NCI-H1092 (cell line): ENCODE data around the gene ARL11.

ENCODE experiments used
- DNase-seq: peaks from one replicate; lab custom pipeline; 2025; lab: John Stamatoyannopoulos, UW

Gene ARL11

DNA sequence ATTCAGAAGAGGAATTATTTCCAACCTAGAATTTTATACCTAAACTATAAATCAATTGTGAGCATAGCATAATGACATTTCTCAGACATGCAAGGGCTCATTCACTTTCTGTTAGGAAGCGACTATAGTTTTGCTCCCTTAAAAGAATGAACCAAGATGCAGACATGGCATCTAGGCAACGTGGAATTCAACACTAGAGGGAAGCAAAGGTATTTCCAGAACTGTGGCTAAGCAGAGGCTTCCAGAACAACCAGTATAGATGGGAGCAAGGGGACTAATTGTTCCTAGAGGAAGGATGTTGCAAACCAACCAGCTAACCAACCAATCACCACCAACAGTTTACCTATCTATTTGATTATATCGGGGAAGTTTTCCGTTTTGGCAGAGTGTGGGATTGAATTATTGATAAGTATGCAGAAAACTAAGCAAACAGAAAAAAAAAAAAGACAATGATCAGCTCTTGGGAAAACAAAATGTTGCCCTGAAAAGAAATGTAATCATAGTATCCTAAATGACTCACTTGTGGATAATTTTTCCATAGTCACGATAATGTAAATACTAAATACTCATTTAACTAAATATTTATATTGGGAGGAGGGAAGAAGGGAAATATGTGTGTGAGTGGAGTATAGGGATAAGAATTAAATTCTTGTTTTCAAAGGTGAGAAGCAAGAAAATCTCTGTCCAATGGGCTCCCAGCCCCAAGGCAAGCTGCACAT lies 21.1 kb downstream of the ARL11 start:
- DNase-seq: no peak

DNA sequence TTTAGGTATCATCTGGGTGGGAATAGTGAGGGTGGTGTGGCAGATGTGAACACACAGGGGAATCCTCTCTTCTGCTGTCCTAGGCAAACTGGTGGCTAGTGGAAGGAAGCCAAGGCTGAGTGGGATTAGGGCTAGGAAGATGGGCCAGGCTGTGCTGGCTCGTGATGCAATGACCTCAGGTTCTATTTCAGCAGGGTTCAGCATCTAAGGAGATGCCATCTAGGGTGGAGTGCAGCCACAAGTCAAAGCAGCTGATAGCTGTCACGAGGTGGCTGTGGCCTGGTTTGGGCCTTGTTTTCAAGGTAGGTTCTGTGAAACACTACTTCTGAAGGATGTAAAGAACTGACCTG lies 21.6 kb downstream of the ARL11 start:
- no peak for DNase-seq

DNA sequence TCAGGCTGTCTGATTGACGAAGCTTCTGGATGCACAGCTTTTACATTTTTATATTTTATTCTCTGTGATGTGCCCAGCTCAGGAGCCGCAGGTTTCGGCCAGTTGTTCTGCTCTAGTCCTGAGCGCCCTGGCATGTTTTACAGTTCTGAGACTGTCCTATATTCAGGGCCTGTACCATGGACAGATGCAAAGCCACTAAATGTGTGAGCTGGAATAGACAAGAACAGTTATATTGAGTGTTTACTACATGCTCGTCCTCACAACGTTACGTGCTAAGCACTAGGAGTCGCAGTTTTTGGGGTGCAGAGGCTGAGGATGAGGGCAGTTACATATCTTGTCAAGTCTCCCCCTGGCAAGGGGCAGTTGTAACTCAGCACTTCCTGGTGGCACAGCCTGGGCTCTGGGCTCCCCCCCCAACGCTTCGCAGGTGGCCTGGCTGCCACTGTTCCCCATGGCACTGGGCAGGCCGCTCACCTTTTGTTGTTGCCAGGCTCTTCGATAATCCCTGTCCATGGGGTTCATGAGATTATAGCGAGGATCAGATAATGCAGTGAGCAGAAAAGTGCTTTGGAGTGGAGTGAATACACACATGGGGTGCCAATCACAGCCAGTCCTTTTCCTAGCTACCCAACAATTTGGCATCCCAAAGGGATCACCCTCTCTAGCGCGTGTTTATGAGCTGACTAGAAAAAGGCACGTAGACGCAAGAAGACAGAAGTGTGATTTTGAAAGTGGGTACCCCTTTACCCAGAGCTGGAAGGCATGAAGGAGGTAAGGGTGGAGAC lies 23.5 kb downstream of the ARL11 start:
- DNase-seq: no peak

GRCh38 chr13:49652355-49653305 lies 24.3 kb downstream of the ARL11 start:
- peak; percentile 43 for DNase-seq

- no peak for DNase-seq
Measured at GRCh38 chr13:49653478-49653877, 25.2 kb downstream of the ARL11 start.

GRCh38 chr13:49654011-49654410 lies 25.7 kb downstream of the ARL11 start:
- no peak for DNase-seq

DNA sequence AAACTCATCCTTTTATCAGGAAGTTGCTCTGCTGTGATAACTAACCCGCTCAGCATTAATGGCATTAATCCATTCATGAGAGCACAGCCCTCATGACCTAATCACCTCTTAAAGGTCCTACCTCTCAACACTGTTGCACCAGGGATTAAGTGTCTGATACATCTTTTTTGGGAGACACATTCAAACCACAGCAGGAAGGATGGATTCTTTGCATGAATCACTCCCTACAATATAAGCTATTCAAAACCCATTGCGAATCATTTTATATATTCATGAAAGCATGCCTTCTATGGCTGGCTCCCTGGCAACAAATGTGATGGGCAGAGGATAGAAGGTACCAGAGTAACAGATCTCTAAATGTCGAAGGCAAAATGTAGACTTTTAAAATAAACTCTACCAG lies 27.6 kb downstream of the ARL11 start:
- no peak for DNase-seq

- DNase-seq: no peak
Measured at GRCh38 chr13:49657241-49657641, 28.9 kb downstream of the ARL11 start.

GRCh38 chr13:49664606-49665005 lies 36.3 kb downstream of the ARL11 start:
- no peak for DNase-seq

DNA sequence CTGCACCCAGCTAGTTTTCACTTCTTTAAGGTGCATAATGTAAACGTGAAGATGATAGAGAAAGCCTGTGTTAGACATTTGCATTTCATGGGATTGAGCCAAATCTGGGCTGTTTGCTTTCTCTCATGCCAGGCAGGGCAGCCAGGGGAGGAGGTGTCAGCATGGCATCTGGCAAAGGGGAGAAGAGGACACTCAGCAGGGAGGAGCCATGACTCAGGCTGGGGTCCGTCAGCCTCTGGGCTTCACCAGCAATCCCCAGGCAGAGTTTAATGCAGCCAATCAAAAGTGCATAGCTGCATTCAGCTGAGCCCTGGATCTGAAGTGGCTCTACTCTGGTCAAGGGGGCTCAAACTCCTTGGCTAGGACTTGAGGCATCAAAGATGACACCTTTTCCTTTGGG lies 39.5 kb downstream of the ARL11 start:
- no peak for DNase-seq

- peak; percentile 51 for DNase-seq
Measured at GRCh38 chr13:49669735-49670309, 41.5 kb downstream of the ARL11 start.

- DNase-seq: no peak
Measured at GRCh38 chr13:49670828-49671227, 42.5 kb downstream of the ARL11 start.

GRCh38 chr13:49676581-49677298 lies 48.4 kb downstream of the ARL11 start:
- no peak for DNase-seq

- DNase-seq: no peak
Measured at GRCh38 chr13:49678191-49678914, 50.0 kb downstream of the ARL11 start.

- DNase-seq: no peak
Measured at GRCh38 chr13:49679246-49679645, 50.9 kb downstream of the ARL11 start.

- DNase-seq: no peak
Measured at GRCh38 chr13:49681842-49682435, 53.6 kb downstream of the ARL11 start.
